GM12878 (cell line): Measurements from ENCODE around the gene ZFPM1. TPM values are rescaled to one million over a fixed set of nuclear protein-coding genes. Genes with fewer than 3 reads are reported as not detected.

Experiments
- ATAC-seq: fragments of 200-7000 bp; cut with Tn5 transposase; 3 replicates; pipeline ENCODE4 v1.9.1; 2020; ENCODE audit warnings: mild to moderate bottlenecking, moderate library complexity
- BruUV-seq: library from RNA; stranded (reverse); fragments of 400-500 nt; replicated peaks from 2 replicates; lab custom pipeline; 2021; lab: Mats Ljungman, UMichigan
- CTCF ChIA-PET: fragments of 300-600 bp; sonication (Branson Sonifier 250); formaldehyde crosslinking; extraction: SDS; loops from one replicate; lab custom pipeline; 2021; ENCODE audit warnings: inconsistent platforms; lab: Yijun Ruan, JAX
- POLR2A ChIA-PET: fragments of 350-600 bp; formaldehyde crosslinking; extraction: SDS; loops from one replicate; lab custom pipeline; 2021; ENCODE audit warnings: inconsistent platforms; lab: Charles Lee
- RAD21 ChIA-PET: fragments of 300-600 bp; sonication (Branson Sonifier 250); formaldehyde crosslinking; loops from one replicate; lab custom pipeline; 2023; ENCODE audit warnings: antibody characterized with exemption; ENCODE audit not compliant: unreplicated experiment; lab: Charles Lee
- SMC1A ChIA-PET: fragments of 300-600 bp; sonication (Branson Sonifier 250); formaldehyde crosslinking; loops from one replicate; lab custom pipeline; 2023; ENCODE audit not compliant: unreplicated experiment, uncharacterized antibody; lab: Charles Lee
- DNase-seq: peaks from one replicate; pipeline ENCODE4 v3.0.0-alpha.2; 2011; ENCODE audit warnings: low read depth, low spot score
- FAIRE-seq: peaks from 3 replicates; lab custom pipeline; 2011; peaks lifted over from hg19 to GRCh38; lab: Jason Lieb, UNC
- H2AFZ ChIP-seq: 2 replicates; pipeline ENCODE4 v1.6.0; 2011; ENCODE audit warnings: low read depth, low read length, control low read depth; ENCODE audit not compliant: control insufficient read depth
- H3K27ac ChIP-seq: 2 replicates; pipeline ENCODE4 v1.5.1; 2011; ENCODE audit warnings: control low read depth; ENCODE audit not compliant: control insufficient read depth, insufficient read depth
- H3K27me3 ChIP-seq, 2 experiments: replicated peaks in 1 of 2; 2 replicates each; pipeline versions ENCODE4 v1.6.0 to v1.6.1; 2011; ENCODE audit warnings: low read length in 1 of 2; ENCODE audit not compliant: control insufficient read depth in 2 of 2, insufficient read depth in 2 of 2
- H3K36me3 ChIP-seq, 2 experiments: 2 replicates each; pipeline ENCODE4 v1.5.1; 2011; ENCODE audit warnings: low read length in 1 of 2; ENCODE audit not compliant: control insufficient read depth in 2 of 2, insufficient read depth in 2 of 2
- H3K4me1 ChIP-seq: 2 replicates; pipeline ENCODE4 v1.6.1; 2011; ENCODE audit warnings: mild to moderate bottlenecking, low read length, moderate library complexity, mixed read lengths; ENCODE audit not compliant: control insufficient read depth, insufficient read depth
- H3K4me2 ChIP-seq: 2 replicates; pipeline ENCODE4 v1.6.0; 2011; ENCODE audit warnings: control low read depth; ENCODE audit not compliant: control insufficient read depth, insufficient read depth
- H3K4me3 ChIP-seq: fragments of 200-600 bp; sonication (generic); 2 replicates; pipeline ENCODE4 v1.5.1; 2016
- H3K79me2 ChIP-seq: 2 replicates; pipeline ENCODE4 v1.6.0; 2011; ENCODE audit warnings: low read length; ENCODE audit not compliant: control insufficient read depth, insufficient read depth
- H3K9ac ChIP-seq: 2 replicates; pipeline ENCODE4 v1.8.0; 2011; ENCODE audit warnings: low read length, control low read depth, mixed read lengths; ENCODE audit not compliant: control insufficient read depth, insufficient read depth
- H3K9me3 ChIP-seq: replicated peaks from 3 replicates; pipeline ENCODE4 v1.5.1; 2011; ENCODE audit warnings: mild to moderate bottlenecking, low read length; ENCODE audit not compliant: control insufficient read depth, insufficient read depth
- H4K20me1 ChIP-seq: 2 replicates; pipeline ENCODE4 v1.6.0; 2011; ENCODE audit not compliant: control insufficient read depth, insufficient read depth
- BCLAF1 ChIP-seq: fragments of 450-650 bp; IDR thresholded peaks from 2 replicates; pipeline ENCODE4 v1.6.1; 2017; ENCODE audit warnings: antibody characterized with exemption, mild to moderate bottlenecking, moderate library complexity
- BMI1 ChIP-seq: fragments of 450-650 bp; IDR thresholded peaks from 2 replicates; pipeline ENCODE4 v1.6.1; 2016; ENCODE audit warnings: mild to moderate bottlenecking, moderate library complexity, borderline replicate concordance
- CBFB ChIP-seq: IDR thresholded peaks from 2 replicates; pipeline ENCODE4 v1.6.1; 2016; ENCODE audit warnings: antibody characterized with exemption, low read depth
- CHD4 ChIP-seq: fragments of 200-600 bp; sonication (generic); IDR thresholded peaks from 2 replicates; pipeline ENCODE4 v1.6.1; 2016; ENCODE audit warnings: mild to moderate bottlenecking
- GABPA ChIP-seq: IDR thresholded peaks from 2 replicates; pipeline ENCODE4 v1.6.1; 2014; ENCODE audit warnings: antibody characterized with exemption, low read depth, mild to moderate bottlenecking, inconsistent platforms
- KDM1A ChIP-seq: fragments of 200-600 bp; sonication (generic); IDR thresholded peaks from 2 replicates; pipeline ENCODE4 v1.6.1; 2016; ENCODE audit warnings: borderline replicate concordance
- NBN ChIP-seq: fragments of 450-650 bp; IDR thresholded peaks from 2 replicates; pipeline ENCODE4 v1.6.1; 2016
- POLR2A ChIP-seq: IDR thresholded peaks from 2 replicates; pipeline ENCODE4 v1.6.1; 2011; ENCODE audit warnings: low read depth, mild to moderate bottlenecking, low read length
- RAD51 ChIP-seq: fragments of 450-650 bp; IDR thresholded peaks from 2 replicates; pipeline ENCODE4 v1.6.1; 2016; ENCODE audit warnings: moderate library complexity, mild to moderate bottlenecking, inconsistent platforms
- SP1 ChIP-seq: IDR thresholded peaks from one replicate; pipeline ENCODE4 v1.6.1; 2011; ENCODE audit warnings: low read depth, low read length
- TCF3 ChIP-seq: IDR thresholded peaks from 2 replicates; pipeline ENCODE4 v1.6.1; 2012; ENCODE audit warnings: low read depth, mild to moderate bottlenecking, low read length, borderline replicate concordance; ENCODE audit not compliant: insufficient read depth
- ZNF207 ChIP-seq: fragments of 450-650 bp; IDR thresholded peaks from 2 replicates; pipeline ENCODE4 v1.6.1; 2014; ENCODE audit warnings: antibody characterized with exemption, mild to moderate bottlenecking, borderline replicate concordance
- WGBS: methylation state at CpG from one replicate; pipeline ENCODE4 v1.1.6; 2016; ENCODE audit warnings: low lambda C conversion rate; ENCODE audit not compliant: insufficient replicate concordance, insufficient coverage; ENCODE audit errors: missing lambda C conversion rate; 5-methylcytosine and 5-hydroxymethylcytosine counted together
- in situ Hi-C: fragments of 300-500 bp; cut with MboI; formaldehyde crosslinking; loops from 9 replicates; pipeline ENCODE4 v1.14.3; 2018; ENCODE audit warnings: mixed read lengths
- intact Hi-C: fragments of 100-400 bp; cut with micrococcal nuclease; formaldehyde crosslinking; loops from one replicate; pipeline ENCODE4 v1.14.2; 2022; ENCODE audit not compliant: unreplicated experiment
- polyA plus RNA-seq, 11 experiments: library from polyadenylated mRNA; depleted of rRNA in 4 of 11; unstranded in 6 of 11; stranded (reverse) in 5 of 11; fragments of >200 nt; fragmentation: Nextera tagmentation in 4 of 11; fragmentation: Illumina TruSeq in 1 of 11; extraction: Ambion mirVana in 4 of 11; extraction: Trizol in 1 of 11; gene quantifications; 1 replicate in 1 of 11; 2 replicates in 10 of 11; pipeline versions ENCODE4 v1.2.1 to v1.2.3, GENCODE V29; 2011 to 2016; ENCODE audit warnings: inconsistent platforms in 2 of 11, missing spikeins in 2 of 11, low read depth in 1 of 11
- total RNA-seq, 4 experiments: library from RNA; depleted of rRNA in 3 of 4; stranded (reverse); fragments of >200 nt in 3 of 4; fragmentation: Illumina TruSeq in 1 of 4; extraction: Trizol in 1 of 4; gene quantifications; 2 replicates each; pipeline versions ENCODE4 v1.2.1 to v1.2.3, GENCODE V29; 2013 to 2021

Gene ZFPM1
- total and polyA plus RNA-seq, 10 of the 15 experiments (the other 5 are each of a cell fraction or from before 2014, with no cell fraction given) = 0.02 to 5.1 (median 0.30) TPM

GRCh38 chr16:88458773-88459235 is 5.7 kb downstream of the ZFPM1 start:
- FAIRE-seq = no peak
- CTCF ChIA-PET = no interaction called here
- H3K36me3 ChIP-seq = no peaks in the 10 kb centered on the region
- no peaks in the 10 kb centered on the region for H3K9me3 ChIP-seq
- no peak overlapping the region for H3K4me3 ChIP-seq
- no peak for ATAC-seq
- BruUV-seq = no TSS peak
- H3K79me2 ChIP-seq = peaks cover 22% of the 10 kb centered on the region
- H3K27me3 ChIP-seq = no peaks in the 10 kb centered on the region
- RAD21 ChIA-PET = no interaction called here
- no peak overlapping the region for H3K9ac ChIP-seq
- POLR2A ChIA-PET = no interaction called here
- SMC1A ChIA-PET = no interaction called here
- intact Hi-C loops = loop anchor here (10.0 kb wide), 1 partner anchor 1074 kb away; the partner anchor contains the start of gene FBXO31
- DNase-seq = no peak
- no peak for TF ChIP-seq GABPA
- no peak for TF ChIP-seq ZNF207
- TF ChIP-seq NBN = no peak
- no peak for TF ChIP-seq RAD51
- TF ChIP-seq SP1 = no peak
- no peak for TF ChIP-seq BCLAF1
- TF ChIP-seq CHD4 = no peak
- no peak for TF ChIP-seq BMI1
- TF ChIP-seq TCF3 = no peak
- TF ChIP-seq CBFB = no peak
- TF ChIP-seq KDM1A = no peak
- no peak for TF ChIP-seq POLR2A
- H2AFZ ChIP-seq = no peak overlapping the region
- peaks cover 11% of the 10 kb centered on the region for H3K4me1 ChIP-seq
- in situ Hi-C loops = loop anchor here (5.0 to 10.0 kb wide), 2 partner anchors 73 to 326 kb away; partner anchors contain the start of gene PIEZO1
- H4K20me1 ChIP-seq = no peaks in the 10 kb centered on the region
- no peak overlapping the region for H3K4me2 ChIP-seq
- WGBS = 74% methylated on average over 12 of the region's 12 CpGs
- H3K27ac ChIP-seq = no peak overlapping the region
